HG03108 (cell line): ENCODE data around the gene PCSK2.

Experiments used
- ATAC-seq: cut with Tn5 transposase; IDR thresholded peaks from one replicate; pipeline ENCODE4 v1.9.1; 2021; ENCODE audit warnings: moderate library complexity; ENCODE audit not compliant: unreplicated experiment

The PCSK2 gene

DNA sequence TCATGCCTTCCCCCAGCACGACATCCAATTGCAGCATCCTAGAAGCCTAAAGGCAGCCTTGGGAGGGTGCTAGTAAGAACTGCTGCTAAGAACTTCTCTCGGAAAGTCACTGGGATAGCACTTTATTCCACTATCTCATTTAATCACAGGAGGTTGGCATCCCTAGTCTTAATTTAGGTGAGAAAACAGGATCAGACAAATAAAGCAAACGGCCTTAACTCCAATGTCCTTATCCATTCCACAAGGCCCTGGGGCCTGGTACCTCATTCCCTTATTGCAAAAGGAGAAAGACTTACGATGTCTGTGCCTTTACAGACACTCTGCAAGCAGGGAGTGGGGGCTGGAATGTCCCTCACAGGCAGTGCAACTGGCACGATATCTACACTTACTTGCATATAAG lies 243.7 kb downstream of the PCSK2 start:
- ATAC-seq = no peak

DNA sequence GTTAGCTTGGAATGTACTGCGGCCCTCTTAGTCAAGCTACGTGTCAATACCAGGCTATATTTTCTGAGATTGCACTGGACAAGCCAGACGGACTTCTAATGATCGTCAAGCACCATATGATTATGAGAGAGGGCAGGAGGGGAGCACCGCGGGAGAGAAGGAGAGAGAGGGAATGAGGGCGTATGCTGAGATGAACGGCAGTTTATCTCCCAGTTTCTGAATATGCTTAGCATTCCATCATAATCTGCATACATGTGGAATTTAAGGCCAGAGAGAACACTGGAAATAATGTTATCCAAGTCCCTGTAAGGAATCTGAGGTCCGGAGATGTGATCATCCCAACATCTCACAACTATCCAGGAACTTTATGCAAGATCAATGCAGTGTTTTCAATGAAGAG lies 244.1 kb downstream of the PCSK2 start:
- ATAC-seq = no peak

DNA sequence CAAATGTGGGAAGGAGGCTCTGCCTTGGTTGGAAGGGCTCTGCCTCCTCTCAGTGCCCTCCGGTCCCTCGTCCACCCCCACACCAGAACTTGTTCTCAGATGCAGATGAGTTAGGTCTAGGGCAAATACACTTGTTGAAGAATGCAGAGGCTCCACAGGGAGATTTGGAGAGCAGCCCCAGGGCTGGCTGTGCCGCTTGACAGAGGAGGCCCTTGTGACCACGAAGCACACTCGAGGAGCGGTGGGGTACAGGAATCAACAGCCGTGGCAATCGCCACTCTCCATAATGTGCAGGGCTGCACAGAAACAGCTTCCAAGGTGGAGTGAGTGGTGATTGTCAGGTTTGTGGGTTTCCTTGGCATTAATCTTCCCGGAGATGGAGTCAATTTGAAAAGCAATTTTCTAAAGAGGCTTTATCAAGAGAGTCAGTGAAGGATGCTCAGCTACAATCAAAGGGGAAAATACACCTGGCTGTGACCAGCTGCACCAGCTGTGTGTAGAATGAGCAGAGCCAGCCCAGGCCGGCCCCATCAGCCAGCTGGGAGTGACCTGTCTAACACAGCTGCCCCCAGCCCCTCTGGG lies 244.9 kb downstream of the PCSK2 start:
- no peak for ATAC-seq

DNA sequence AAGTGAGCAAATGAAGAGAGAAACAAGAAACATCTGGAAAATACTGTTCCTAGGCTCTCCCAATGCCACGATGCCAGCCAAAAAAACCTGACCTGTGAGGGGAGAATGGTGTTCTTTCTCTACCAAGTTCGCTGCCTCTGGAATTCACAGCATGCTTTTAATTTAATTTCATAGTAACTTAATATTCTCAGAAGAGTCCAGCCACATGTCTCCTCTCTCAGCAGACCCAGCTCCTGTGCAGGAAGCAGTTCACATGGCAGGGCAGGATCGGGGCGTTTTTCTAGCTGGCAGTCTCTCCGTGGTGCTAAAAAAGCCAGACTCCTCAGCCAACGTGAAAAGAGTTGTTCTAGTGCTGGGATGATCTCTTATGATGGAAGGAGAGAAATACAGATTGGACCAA lies 246.8 kb downstream of the PCSK2 start:
- ATAC-seq = no peak

DNA sequence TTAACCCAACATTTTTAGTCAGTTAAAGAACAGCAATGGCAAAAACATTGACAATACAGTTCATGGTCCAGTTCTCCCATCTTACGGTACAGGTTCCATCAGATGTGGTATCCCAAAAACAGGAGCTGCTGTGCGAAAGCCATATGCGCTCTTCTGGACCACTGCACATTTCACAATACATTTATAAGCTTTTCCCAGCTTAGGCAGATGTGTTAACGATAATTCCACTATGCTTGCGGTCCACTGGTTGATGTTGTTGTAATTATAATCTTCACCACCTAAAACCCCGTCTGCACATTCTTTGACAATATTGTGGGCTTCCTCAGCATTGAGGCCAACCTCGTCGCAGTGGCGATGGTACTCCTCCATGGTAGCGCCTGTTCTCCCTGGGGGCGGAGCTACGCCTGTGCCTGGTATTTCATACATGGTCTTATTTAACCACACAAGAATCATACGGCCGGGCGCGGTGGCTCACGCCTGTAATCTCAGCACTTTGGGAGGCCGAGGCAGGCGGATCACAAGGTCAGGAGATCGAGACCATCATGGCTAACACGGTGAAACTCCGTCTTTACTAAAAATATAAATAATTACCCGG lies 252.3 kb downstream of the PCSK2 start:
- no peak for ATAC-seq

DNA sequence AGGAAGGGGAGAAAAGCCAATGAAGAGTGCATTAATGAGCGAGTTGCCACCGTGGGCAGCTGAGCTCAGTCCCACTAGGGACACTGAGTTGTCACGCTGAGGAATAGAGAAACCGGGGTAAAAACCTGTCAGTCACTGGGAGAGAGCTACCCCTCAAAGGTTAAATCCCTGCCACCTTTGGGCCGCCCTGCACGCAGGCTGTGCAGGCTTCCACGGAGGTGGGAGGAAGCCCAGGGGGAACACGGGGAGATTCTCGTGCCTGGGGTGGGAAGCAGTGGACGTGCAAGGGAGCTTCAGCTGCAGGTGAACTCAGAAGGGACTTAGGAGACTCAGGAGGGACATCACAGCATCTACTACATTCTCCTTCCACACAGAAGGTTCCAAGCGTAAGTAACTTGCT lies 253.9 kb downstream of the PCSK2 start:
- no peak for ATAC-seq

DNA sequence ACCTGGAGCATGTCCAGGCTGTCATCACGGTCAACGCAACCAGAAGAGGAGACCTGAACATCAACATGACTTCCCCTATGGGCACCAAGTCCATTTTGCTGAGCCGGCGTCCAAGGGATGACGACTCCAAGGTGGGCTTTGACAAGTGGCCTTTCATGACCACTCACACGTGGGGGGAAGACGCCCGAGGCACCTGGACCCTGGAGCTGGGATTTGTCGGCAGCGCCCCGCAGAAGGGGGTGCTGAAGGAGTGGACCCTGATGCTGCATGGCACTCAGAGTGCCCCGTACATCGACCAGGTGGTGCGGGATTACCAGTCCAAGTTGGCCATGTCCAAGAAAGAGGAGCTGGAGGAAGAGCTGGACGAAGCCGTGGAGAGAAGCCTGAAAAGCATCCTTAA lies 254.8 kb downstream of the PCSK2 start:
- ATAC-seq = no peak

DNA sequence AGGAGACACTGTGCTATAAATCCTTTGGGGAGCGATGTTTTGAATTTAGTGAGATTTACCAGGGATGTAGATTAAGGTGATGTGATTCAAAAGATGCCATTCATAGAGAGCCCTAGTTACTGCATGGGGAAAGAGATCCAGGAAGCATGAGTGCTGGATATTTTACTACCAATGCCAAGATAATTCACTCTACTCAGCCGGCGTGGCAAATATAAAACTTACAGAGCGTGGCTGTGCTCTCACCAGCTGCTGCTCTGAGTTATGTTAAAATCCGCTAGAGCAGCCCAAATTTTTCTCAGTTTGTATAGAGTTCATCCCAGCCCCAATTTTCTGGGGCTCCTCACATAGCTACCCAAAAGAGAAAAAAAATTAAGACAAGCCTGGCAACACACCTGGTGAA lies 255.7 kb downstream of the PCSK2 start:
- no peak for ATAC-seq

DNA sequence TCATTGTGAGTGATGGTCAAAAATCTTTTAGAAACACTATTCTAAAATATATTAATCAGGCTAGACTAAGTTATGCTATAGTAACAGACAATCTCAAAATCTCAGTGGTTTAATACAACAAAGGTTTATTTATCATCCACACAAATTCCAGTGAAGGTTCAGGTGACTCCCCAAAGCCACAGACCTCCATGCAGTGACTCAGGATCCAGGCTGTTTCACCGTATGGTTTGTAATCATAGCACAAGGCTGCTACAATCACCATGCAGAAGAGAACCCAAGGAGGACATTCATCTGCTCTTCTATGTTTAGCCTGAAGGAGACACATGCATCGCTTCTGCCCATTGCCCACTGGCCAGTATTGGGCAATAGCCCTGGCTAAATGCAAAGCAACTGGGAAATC lies 258.2 kb downstream of the PCSK2 start:
- ATAC-seq = no peak

DNA sequence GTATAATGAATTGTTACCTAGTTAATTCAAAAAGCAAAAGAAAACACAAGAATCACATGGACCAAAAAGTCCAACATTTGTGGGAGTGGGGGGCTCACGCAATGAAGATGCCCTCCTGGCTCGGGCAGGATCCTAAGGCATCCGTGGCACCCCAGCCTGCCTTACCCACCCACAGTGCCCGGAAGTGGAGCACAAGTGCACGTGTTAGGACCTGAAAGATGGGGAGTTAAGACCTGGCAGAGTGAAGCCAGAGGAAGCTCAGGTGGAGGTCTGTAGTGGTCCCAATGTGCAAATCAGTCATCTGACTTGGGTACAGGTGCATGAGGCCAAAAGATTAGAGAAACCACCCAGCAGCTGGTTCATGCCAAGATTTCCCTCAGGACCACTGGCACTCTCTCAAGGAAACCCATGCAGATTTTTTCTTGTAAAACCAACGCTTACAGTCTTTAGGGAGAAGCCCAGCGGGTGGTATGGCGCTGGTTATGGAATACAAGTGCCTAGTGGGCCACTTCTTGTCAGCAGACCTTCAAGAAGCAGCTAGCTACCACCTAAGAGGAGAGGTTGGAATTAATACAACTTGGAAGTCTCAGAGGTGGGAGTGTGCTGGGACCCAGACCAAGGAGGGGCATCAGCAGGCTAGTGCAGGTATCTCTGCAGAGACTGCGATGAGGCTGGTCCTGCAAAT lies 262.2 kb downstream of the PCSK2 start:
- ATAC-seq = no peak

DNA sequence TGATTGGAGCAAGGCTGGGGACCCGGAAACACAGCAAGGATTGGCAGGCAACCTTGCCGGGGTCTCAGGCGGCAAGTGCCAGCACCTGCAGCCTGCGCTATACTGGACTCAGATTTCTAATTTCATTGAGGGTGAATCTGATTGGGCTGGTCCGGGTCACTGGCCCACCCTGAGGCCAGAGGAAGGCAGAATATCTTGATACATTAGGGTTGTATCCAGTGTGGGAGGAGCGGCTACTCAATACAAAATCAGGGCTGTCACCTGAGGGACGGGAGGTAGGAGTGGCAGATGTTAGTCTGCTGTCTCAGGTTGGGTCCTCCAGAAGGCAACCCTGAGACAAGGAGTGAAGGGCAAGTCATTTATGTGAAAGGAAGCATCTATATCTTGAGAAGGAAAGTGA lies 263.7 kb downstream of the PCSK2 start:
- no peak for ATAC-seq

DNA sequence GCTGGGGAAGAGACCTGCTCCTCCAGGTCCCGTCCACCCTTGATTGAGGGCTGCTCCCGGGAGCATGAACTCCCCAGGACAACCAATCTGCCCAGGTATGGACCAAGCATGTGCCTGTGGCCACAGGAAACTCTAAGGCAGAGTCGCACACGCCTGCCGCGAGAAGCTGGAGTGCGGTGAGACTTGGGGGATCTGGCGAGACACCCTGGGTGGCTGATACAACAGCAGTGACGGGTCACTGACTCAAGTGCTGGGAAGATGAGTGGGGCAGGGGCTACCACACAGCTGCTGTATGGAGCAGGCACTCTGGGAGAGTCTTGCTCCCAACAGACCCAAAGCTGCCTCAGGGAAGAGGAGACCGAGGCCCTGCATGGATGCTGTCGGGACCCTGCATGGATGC lies 264.2 kb downstream of the PCSK2 start:
- no peak for ATAC-seq

DNA sequence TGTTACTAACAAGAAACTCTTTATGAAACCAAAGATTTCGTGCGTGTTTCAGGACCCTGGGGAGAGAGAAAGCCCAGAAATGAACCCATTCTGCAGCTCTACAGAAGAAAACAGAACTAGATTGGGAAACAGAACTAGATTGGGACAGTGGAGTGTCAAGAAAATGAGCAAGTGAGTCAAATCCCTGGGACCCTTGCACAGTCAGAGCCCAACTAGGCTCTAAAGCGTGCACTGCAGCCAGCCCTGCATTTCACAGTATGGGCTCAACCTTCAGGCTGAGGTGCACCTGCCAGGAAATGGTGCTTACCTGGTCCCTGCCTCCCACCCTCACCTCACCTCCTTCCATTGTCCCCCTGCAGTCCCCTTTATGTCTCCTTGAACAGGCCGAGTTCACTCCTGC lies 264.6 kb downstream of the PCSK2 start:
- ATAC-seq = no peak

DNA sequence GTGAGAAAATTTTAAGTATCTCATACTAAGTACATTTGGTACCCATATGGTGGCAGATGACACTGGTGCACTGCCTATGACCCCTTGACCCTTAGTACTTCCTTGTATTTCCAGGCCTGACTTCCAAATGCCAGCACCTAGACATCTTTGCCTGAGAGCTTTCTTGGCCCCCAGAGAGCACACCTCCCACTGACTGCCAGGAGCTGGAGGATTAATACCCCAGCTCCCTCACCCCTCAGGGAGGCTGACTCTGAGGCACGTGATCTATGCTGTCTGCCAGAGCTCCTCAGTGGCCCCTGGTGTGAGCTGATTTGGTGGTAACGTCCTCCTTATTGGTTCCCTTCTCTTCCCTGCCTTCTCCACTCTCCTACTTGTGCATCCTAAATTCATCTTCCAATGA lies 266.3 kb downstream of the PCSK2 start:
- ATAC-seq = no peak

DNA sequence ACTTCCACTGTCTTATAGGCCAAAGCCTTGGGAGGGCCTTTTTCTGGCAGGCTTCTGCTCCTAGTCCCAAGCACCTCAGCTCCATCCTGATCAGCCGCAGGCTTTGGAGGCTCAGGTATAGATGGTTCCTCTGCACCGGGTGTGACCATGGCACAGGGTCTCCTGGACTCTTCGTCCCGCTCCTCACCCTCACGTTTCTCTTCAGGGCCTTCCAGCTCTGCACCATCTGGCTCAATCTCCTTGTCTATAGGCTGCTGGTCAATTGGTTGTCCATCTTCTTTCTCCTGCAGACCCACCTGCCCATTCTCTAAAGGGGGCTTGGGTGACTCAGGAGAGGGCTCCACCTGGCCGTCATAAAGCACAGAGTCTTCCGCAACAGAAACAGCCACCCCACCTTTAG lies 267.4 kb downstream of the PCSK2 start:
- ATAC-seq = no peak

DNA sequence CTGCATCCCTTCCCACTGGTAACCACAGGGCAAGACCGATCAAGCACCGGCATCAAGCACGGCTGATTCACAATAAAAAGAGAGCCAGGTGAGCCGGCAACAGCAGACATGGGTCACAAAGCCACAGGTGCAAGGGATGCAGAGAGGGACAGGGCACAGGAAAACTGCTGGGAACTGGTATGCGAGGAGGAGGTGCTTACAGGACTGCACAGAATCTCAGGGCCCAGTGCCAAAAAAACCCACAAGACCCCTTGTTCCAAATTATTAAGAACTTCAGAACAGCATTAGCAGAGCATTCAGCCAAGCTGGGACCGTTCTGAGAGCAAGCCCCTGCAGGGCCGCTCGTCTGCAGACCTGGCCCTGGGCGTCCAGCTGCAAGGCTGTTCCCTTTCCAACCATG lies 269.0 kb downstream of the PCSK2 start:
- ATAC-seq = no peak

DNA sequence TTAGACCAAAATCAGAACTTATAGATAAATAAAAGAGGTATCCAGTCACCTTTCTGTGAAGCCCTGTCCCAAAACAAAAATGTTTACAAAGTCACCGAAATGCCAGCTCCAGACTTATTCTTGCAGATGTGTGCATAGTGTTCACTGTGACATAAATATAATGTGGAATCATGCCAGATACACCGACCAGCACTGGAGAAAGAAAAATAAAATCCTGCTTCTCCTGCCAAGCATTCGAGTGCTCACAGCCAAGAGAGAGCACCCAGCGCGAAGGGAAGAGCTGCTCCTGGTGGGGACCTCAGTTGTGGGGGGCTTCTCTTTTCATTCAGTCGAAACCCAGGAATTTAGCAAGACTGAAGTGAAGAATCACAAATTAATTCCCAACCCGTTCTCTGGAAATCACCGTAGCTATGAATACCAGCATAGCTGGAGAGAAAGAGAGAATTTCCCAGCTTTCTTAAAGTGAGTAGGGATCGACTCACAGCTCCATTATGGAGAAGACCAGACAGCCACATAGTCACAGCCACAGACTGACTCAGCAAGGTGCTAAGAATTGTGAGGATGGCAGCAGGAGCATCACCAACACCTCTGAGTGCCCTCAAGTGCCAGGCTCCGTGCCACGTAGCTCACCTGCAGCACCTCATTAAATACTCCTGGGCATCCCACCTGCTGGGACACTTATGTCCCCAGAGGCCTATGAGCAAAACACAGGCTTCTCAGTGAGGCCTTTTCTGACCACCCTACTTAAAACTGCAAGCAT lies 271.2 kb downstream of the PCSK2 start:
- no peak for ATAC-seq

DNA sequence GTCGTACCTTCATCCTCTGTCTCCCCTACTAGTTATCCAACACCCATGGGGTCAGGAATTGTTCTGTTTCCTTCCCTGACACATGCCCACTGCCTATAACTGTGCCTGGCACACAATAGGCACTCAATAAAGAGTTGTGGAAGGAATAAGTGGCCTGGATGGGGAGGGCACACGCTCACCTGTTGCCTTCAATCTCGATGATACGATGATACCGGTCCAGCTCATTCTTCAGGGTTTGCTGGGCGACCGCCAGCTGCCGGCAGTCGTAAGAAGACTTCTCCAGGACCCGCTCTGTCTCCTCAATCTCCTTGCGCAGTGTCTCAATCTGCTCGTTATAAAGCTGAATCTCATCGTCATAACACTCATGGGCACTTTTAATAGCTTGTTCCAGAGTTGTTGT lies 271.8 kb downstream of the PCSK2 start:
- no peak for ATAC-seq

DNA sequence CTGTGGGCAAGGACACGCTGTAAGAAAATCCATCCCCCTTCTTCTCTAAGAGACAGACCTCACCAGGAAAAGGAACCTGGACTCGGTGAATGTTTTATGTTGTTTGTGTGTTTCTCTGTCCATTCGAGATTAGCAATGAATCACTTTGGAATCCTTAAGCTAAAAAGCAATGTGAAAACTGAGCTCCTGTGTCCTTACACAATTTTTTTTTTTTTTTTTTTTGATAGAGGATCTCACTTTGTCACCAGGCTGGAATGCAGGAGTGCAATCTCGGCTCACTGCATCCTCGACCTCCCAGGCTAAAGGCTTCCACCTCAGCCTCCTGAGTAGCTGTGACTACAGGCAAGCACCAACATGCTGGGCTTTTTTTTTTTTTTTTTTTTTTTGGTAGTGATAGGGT lies 272.2 kb downstream of the PCSK2 start:
- no peak for ATAC-seq

DNA sequence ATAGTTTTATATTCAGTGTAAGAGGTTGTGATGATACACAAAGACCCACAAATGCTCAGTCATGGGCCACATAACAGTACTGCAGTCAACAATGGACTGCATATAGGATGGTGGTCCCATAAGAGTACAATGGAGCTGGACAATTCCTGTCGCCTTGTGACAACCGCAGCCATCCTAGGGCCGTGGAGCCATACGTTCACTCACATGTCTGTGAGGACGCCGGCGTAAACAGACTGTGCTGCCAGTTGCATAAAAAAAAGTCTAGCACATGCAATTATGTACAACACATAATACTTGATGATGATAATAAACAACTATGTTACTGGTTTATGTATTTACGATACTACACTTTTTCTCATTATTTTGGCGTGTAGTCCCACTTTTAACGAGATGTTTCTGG lies 273.4 kb downstream of the PCSK2 start:
- ATAC-seq = no peak

DNA sequence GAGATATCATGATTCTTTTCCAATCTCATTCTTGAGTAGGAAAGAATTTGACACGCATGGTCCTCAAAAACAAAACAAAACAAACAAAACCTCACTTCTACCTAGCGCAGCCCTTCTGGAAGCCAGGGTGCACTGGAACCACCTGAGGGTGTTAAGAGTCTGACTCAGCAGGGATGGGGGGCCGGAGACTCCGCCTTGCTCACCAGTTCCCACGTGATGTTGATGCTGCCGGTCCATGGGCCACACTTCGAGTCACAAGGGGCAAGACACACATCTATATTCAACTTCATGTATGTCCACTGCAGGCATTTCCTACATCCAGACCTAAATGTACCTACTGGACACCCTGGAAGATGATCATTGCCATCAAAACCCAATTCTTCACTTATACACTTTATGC lies 274.0 kb downstream of the PCSK2 start:
- no peak for ATAC-seq

DNA sequence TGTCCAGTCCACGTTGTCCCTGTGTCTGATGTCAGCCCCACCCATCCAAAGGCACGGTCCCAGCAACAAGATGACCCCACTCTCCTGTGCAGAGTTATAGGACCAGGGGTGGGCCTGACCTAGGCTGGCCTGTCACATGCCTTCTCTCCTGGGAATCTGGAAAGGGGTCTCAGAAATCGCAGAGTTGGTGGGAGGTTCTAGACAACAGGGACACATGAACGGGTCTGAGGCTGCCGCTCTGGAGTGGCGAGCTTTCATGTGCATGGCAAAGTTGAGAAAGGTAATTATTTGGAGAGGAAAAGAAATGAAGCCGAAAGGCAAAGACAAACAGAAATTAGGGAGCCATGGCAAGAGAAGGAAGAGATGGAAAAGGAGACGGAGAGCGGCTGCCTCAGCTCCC lies 274.9 kb downstream of the PCSK2 start:
- ATAC-seq = no peak
